Endothelial cell of umbilical vein (primary cell): ENCODE measurements around the gene PCDHGA1. TPM values are rescaled to one million over a fixed set of nuclear protein-coding genes. Genes with fewer than 3 reads are reported as not detected.

Experiments
- BruUV-seq: library from RNA; stranded (reverse); fragments of 400-500 nt; replicated peaks from 2 replicates; lab custom pipeline; 2021; lab: Mats Ljungman, UMichigan
- CTCF ChIA-PET: fragments of 300-600, 350-600 bp; sonication (Branson Sonifier 250); formaldehyde crosslinking; loops from one replicate; lab custom pipeline; 2021; ENCODE audit warnings: antibody characterized with exemption, inconsistent platforms; lab: Charles Lee
- POLR2A ChIA-PET: fragments of 300-600, 350-600 bp; sonication (Branson Sonifier 250); formaldehyde crosslinking; loops from one replicate; lab custom pipeline; 2021; ENCODE audit warnings: antibody characterized with exemption, inconsistent platforms; lab: Charles Lee
- DNase-seq: peaks from one replicate; pipeline ENCODE4 v3.0.0-alpha.2; 2011; ENCODE audit warnings: low read depth, low spot score
- FAIRE-seq: peaks from 2 replicates; lab custom pipeline; 2011; peaks lifted over from hg19 to GRCh38; lab: Jason Lieb, UNC
- H2AFZ ChIP-seq: 2 replicates; pipeline ENCODE4 v1.6.0; 2012; ENCODE audit warnings: low read depth, low read length, control low read depth, inconsistent platforms
- H3K27ac ChIP-seq: 2 replicates; pipeline ENCODE4 v1.5.1; 2011; ENCODE audit warnings: low read depth, mild to moderate bottlenecking, control low read depth, low read length, moderate library complexity; ENCODE audit not compliant: insufficient read depth
- H3K27me3 ChIP-seq, 2 experiments: 2 replicates each; pipeline versions ENCODE4 v1.6.0 to v1.6.1; 2011; ENCODE audit warnings: low read length in 2 of 2, mixed read lengths in 1 of 2; ENCODE audit not compliant: control insufficient read depth in 2 of 2, insufficient read depth in 2 of 2
- H3K36me3 ChIP-seq, 2 experiments: 2 replicates in 1 of 2; 3 replicates in 1 of 2; pipeline ENCODE4 v1.5.1; 2011; ENCODE audit warnings: low read length in 2 of 2, mild to moderate bottlenecking in 1 of 2, moderate library complexity in 1 of 2; ENCODE audit not compliant: control insufficient read depth in 2 of 2, insufficient read depth in 2 of 2; ENCODE audit errors: extremely low read depth in 1 of 2
- H3K4me1 ChIP-seq: 3 replicates; pipeline ENCODE4 v1.5.1; 2011; ENCODE audit warnings: mild to moderate bottlenecking, low read length; ENCODE audit not compliant: control insufficient read depth, insufficient read depth; ENCODE audit errors: extremely low read depth
- H3K4me2 ChIP-seq: 2 replicates; pipeline ENCODE4 v1.6.1; 2011; ENCODE audit warnings: low read length, control low read depth, mixed read lengths; ENCODE audit not compliant: insufficient read depth
- H3K4me3 ChIP-seq, 3 experiments: fragments of 200-600 bp in 1 of 3; sonication (generic), shearing (Covaris generic) in 1 of 3; replicated peaks in 1 of 3; 2 replicates each; pipeline ENCODE4 v1.5.1; 2011 to 2016; ENCODE audit warnings: control low read depth in 3 of 3, low read length in 3 of 3, mild to moderate bottlenecking in 2 of 3, inconsistent platforms in 1 of 3, low read depth in 1 of 3, moderate library complexity in 1 of 3; ENCODE audit not compliant: insufficient read depth in 1 of 3
- H3K79me2 ChIP-seq: 2 replicates; pipeline ENCODE4 v1.6.0; 2012; ENCODE audit warnings: low read length, inconsistent platforms; ENCODE audit not compliant: control insufficient read depth, insufficient read depth
- H3K9ac ChIP-seq: replicated peaks from 2 replicates; pipeline ENCODE3; 2011; ENCODE audit warnings: low read length, control low read depth; ENCODE audit not compliant: insufficient read depth; ENCODE audit errors: extremely low read depth
- H3K9me1 ChIP-seq: replicated peaks from 3 replicates; pipeline ENCODE4 v1.6.0; 2011; ENCODE audit warnings: mild to moderate bottlenecking, low read length; ENCODE audit not compliant: control insufficient read depth, insufficient read depth; ENCODE audit errors: extremely low read depth
- H3K9me3 ChIP-seq: replicated peaks from 2 replicates; pipeline ENCODE4 v1.5.1; 2012; ENCODE audit warnings: low read length, inconsistent platforms; ENCODE audit not compliant: control insufficient read depth, insufficient read depth
- H4K20me1 ChIP-seq: replicated peaks from 2 replicates; pipeline ENCODE3; 2011; ENCODE audit warnings: mild to moderate bottlenecking, low read length; ENCODE audit not compliant: control insufficient read depth, insufficient read depth; ENCODE audit errors: extremely low read depth
- CTCF ChIP-seq, 2 donors: IDR thresholded peaks; 1 replicate in 1 of 2; 2 replicates in 1 of 2; pipeline ENCODE4 v1.5.1; 2011; ENCODE audit warnings: low read length in 2 of 2, mild to moderate bottlenecking in 2 of 2, moderate library complexity in 2 of 2, control low read depth in 1 of 2, inconsistent platforms in 1 of 2, low read depth in 1 of 2; ENCODE audit not compliant: insufficient read depth in 1 of 2; ENCODE audit errors: extremely low read depth in 1 of 2
- EZH2 ChIP-seq: IDR thresholded peaks from 2 replicates; pipeline ENCODE4 v1.6.1; 2012; ENCODE audit warnings: borderline replicate concordance, low read depth, mild to moderate bottlenecking, moderate library complexity, low read length, inconsistent platforms; ENCODE audit not compliant: severe bottlenecking
- FOS ChIP-seq: IDR thresholded peaks from 2 replicates; pipeline ENCODE4 v1.6.1; 2011; ENCODE audit warnings: mild to moderate bottlenecking, low read length, moderate library complexity, borderline replicate concordance; ENCODE audit not compliant: insufficient read depth
- GATA2 ChIP-seq: IDR thresholded peaks from 2 replicates; pipeline ENCODE4 v1.7.0; 2011; ENCODE audit warnings: low read depth, mild to moderate bottlenecking, moderate library complexity, mixed read lengths, low read length; ENCODE audit not compliant: insufficient read length, insufficient read depth
- JUN ChIP-seq: IDR thresholded peaks from 2 replicates; pipeline ENCODE4 v1.6.1; 2011; ENCODE audit warnings: borderline replicate concordance, low read depth; ENCODE audit not compliant: insufficient read length, insufficient read depth
- MAX ChIP-seq: IDR thresholded peaks from 2 replicates; pipeline ENCODE4 v1.6.1; 2011; ENCODE audit not compliant: insufficient read depth, insufficient read length
- MYC ChIP-seq: IDR thresholded peaks from one replicate; pipeline ENCODE4 v1.6.1; 2011; ENCODE audit warnings: mild to moderate bottlenecking, low read depth, low read length
- POLR2A ChIP-seq: IDR thresholded peaks from 2 replicates; pipeline ENCODE4 v1.6.1; 2012; ENCODE audit warnings: low read depth, mild to moderate bottlenecking, control low read depth, low read length
- POLR2AphosphoS5 ChIP-seq: IDR thresholded peaks from 2 replicates; pipeline ENCODE4 v1.6.1; 2012; ENCODE audit warnings: low read depth, mild to moderate bottlenecking, control low read depth, low read length, moderate library complexity; ENCODE audit not compliant: insufficient read depth
- dilution Hi-C: fragments of 300-500 bp; cut with MboI; formaldehyde crosslinking; loops from one replicate; pipeline ENCODE4 v1.15.0; 2019; ENCODE audit warnings: low sequenced_read_pairs; ENCODE audit not compliant: extremely low pct_ligation_motif_present
- intact Hi-C: fragments of 100-400 bp; cut with micrococcal nuclease; formaldehyde crosslinking; loops from one replicate; pipeline ENCODE4 v1.10.0; 2022
- polyA plus RNA-seq, 4 experiments: library from polyadenylated mRNA; depleted of rRNA in 3 of 4; stranded (reverse) in 3 of 4; unstranded in 1 of 4; fragments of >200 nt; gene quantifications; 2 replicates each; pipeline versions ENCODE4 v1.2.1 to v1.2.3, GENCODE V29; 2011 to 2012; ENCODE audit warnings: missing spikeins in 1 of 4
- total RNA-seq: library from RNA; stranded (reverse); gene quantifications from 2 replicates; pipeline ENCODE4 v1.2.3, GENCODE V29; 2021

The PCDHGA1 gene
- total and polyA plus RNA-seq, 2 donors (not counting 3 experiments of a cell fraction or from before 2014, with no cell fraction given) = 0.22 to 0.44 TPM

- no TSS peak for BruUV-seq
- H3K36me3 ChIP-seq = no peaks in the 10 kb centered on the region
- H3K9ac ChIP-seq = no peak overlapping the region
- no peaks in the 10 kb centered on the region for H3K9me3 ChIP-seq
- CTCF ChIA-PET = interaction anchor here (2.5 kb wide), 1 partner anchor 34 kb away, joined by 6 read pairs; no protein-coding TSS in a partner anchor
- POLR2A ChIA-PET = no interaction called here
- FAIRE-seq = no peak
- H3K4me3 ChIP-seq = no peak overlapping the region
- no peak for TF ChIP-seq MYC
- TF ChIP-seq POLR2A = no peak
- TF ChIP-seq FOS = no peak
- no peak for TF ChIP-seq GATA2
- no peak for TF ChIP-seq CTCF (IDR thresholded peaks at IDR 0.05; ENCODE audit: extremely low read depth in 1 of 2, insufficient read depth in 1 of 2, low read depth in 1 of 2, low read length in 2 of 2)
- TF ChIP-seq POLR2AphosphoS5 = no peak
- TF ChIP-seq EZH2 = no peak
- no peak for TF ChIP-seq JUN
- no peak for TF ChIP-seq MAX
- H2AFZ ChIP-seq = no peak overlapping the region
- no peak overlapping the region for H3K4me2 ChIP-seq
- H3K27ac ChIP-seq = no peak overlapping the region
- intact Hi-C loops = no loop called here
- no peaks in the 10 kb centered on the region for H4K20me1 ChIP-seq
- no peaks in the 10 kb centered on the region for H3K9me1 ChIP-seq
- dilution Hi-C loops = no loop called here
- H3K4me1 ChIP-seq = no peaks in the 10 kb centered on the region
- peaks cover 29 to 57% of the 10 kb centered on the region in 2 experiments for H3K27me3 ChIP-seq
- DNase-seq = no peak
- no peaks in the 10 kb centered on the region for H3K79me2 ChIP-seq
These were observed 26.6 kb downstream of the PCDHGA1 start for GRCh38 chr5:141356950-141357349.
